GM18951 (cell line): ENCODE data around the gene HES3.

Source experiments
- POLR2A ChIP-seq: IDR thresholded peaks from 4 replicates; pipeline ENCODE4 v1.6.1; 2011; ENCODE audit warnings: mild to moderate bottlenecking; ENCODE audit not compliant: insufficient read length, insufficient read depth; ENCODE audit errors: extremely low read depth
- in situ Hi-C: fragments of 300-500 bp; cut with MboI; formaldehyde crosslinking; loops from one replicate; pipeline ENCODE4 v1.12.0; 2022; ENCODE audit warnings: low sequenced_read_pairs, mixed read lengths, inconsistent platforms; ENCODE audit not compliant: unreplicated experiment

The HES3 gene

GRCh38 chr1:6257541-6258069 lies 13.6 kb downstream of the HES3 start:
- in situ Hi-C loops = loop anchor here (10.0 kb wide), 1 partner anchor 147 kb away; no protein-coding TSS in a partner anchor
- no peak for TF ChIP-seq POLR2A

- in situ Hi-C loops = loop anchor here (10.0 kb wide), 1 partner anchor 146 kb away; no protein-coding TSS in a partner anchor
- no peak for TF ChIP-seq POLR2A
Observed at GRCh38 chr1:6258675-6259074, 14.7 kb downstream of the HES3 start.

- TF ChIP-seq POLR2A = no peak
- in situ Hi-C loops = loop anchor here (10.0 kb wide), 1 partner anchor 145 kb away; no protein-coding TSS in a partner anchor
Observed at GRCh38 chr1:6259491-6260362, 15.7 kb downstream of the HES3 start.

GRCh38 chr1:6260433-6260934 lies 16.5 kb downstream of the HES3 start:
- TF ChIP-seq POLR2A = no peak
- in situ Hi-C loops = no loop called here

- TF ChIP-seq POLR2A = no peak
- in situ Hi-C loops = no loop called here
Observed at GRCh38 chr1:6260961-6261614, 17.1 kb downstream of the HES3 start, which contains the start of gene GPR153. Gene GPR153, minus strand, starts transcription at chr1:6261098. Its CDS starts 6,193 bp downstream, at chr1:6254905.

- in situ Hi-C loops = no loop called here
Observed at GRCh38 chr1:6261615-6261995, 17.6 kb downstream of the HES3 start.

GRCh38 chr1:6262555-6263420 lies 18.8 kb downstream of the HES3 start:
- no peak for TF ChIP-seq POLR2A
- in situ Hi-C loops = no loop called here

More at GRCh38 chr1:6261615-6261995, 17.6 kb downstream of the HES3 start:
- no peak for TF ChIP-seq POLR2A

GRCh38 chr1:6263716-6264115 lies 19.7 kb downstream of the HES3 start:
- in situ Hi-C loops = no loop called here
- no peak for TF ChIP-seq POLR2A

GRCh38 chr1:6265151-6265550 lies 21.2 kb downstream of the HES3 start:
- in situ Hi-C loops = no loop called here

GRCh38 chr1:6266641-6267040 lies 22.7 kb downstream of the HES3 start:
- TF ChIP-seq POLR2A = no peak

More at GRCh38 chr1:6265151-6265550, 21.2 kb downstream of the HES3 start:
- no peak for TF ChIP-seq POLR2A

GRCh38 chr1:6267686-6268322 lies 23.8 kb downstream of the HES3 start:
- in situ Hi-C loops = no loop called here
- no peak for TF ChIP-seq POLR2A

More at GRCh38 chr1:6266641-6267040, 22.7 kb downstream of the HES3 start:
- in situ Hi-C loops = no loop called here

- in situ Hi-C loops = no loop called here
- no peak for TF ChIP-seq POLR2A
Observed at GRCh38 chr1:6268415-6268814, 24.4 kb downstream of the HES3 start.

GRCh38 chr1:6269296-6269695 lies 25.3 kb downstream of the HES3 start:
- in situ Hi-C loops = no loop called here

More at GRCh38 chr1:6269296-6269695, 25.3 kb downstream of the HES3 start:
- TF ChIP-seq POLR2A = no peak
